ENCODE measurements around the gene METTL14. TPM values are rescaled to one million over a fixed set of nuclear protein-coding genes. Genes with fewer than 3 reads are reported as not detected.

Gene METTL14
- total and polyA plus RNA-seq, 2 donors (not counting 1 experiment from before 2014, with no cell fraction given): 8.0 to 74.8 TPM

DNA sequence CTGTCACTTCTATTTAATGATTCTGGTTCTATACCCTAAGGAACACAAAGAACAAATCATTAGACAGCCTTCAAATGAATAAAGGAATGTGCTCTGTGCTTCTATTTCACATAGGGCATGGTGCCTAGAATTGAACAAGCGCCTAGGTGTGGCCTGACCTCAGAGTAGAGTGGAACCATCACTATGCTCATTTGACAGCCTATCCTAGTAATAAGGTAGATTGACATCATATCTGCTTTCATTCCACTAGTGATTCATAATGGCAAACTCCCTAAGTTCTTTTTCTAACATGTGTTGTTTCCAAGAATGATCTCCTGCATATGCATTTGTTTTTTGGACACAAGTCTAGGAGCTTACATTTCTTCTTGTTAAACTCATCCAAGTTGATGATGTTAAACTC, 36.6 kb downstream of the METTL14 start:
- Histone ChIP-seq H3K9ac (ENCODE audit: low read length) (no peak overlapping the region), H3K4me2 (replicated peaks; ENCODE audit: low read depth, low read length, poor library complexity, severe bottlenecking) (no peak overlapping the region), H3K9me3 (ENCODE audit: control extremely low read depth in 1 of 3, control insufficient read depth in 2 of 3, insufficient read depth in 1 of 3, low read length in 2 of 3) (no peaks in the 10 kb centered on the region), H4K20me1 (ENCODE audit: control insufficient read depth, insufficient read depth, low read length, poor library complexity, severe bottlenecking) (no peaks in the 10 kb centered on the region), H2AFZ (ENCODE audit: insufficient read depth, low read depth, low read length, poor library complexity, severe bottlenecking) (no peak overlapping the region), H3K79me2 (ENCODE audit: control insufficient read depth, insufficient read depth, low read length) (no peaks in the 10 kb centered on the region), H3K27me3 (replicated peaks in 1 of 4; ENCODE audit: control extremely low read depth in 1 of 4, control insufficient read depth in 3 of 4, insufficient read depth in 4 of 4, low read length in 3 of 4) (no peaks in the 10 kb centered on the region), H3K4me3 (ENCODE audit: control extremely low read depth in 1 of 5, extremely low read depth in 1 of 5, insufficient read depth in 1 of 5, low read depth in 2 of 5, low read length in 4 of 5) (no peak overlapping the region), H3K36me3 (replicated peaks in 1 of 2; ENCODE audit: control extremely low read depth in 1 of 2, control insufficient read depth in 1 of 2, extremely low read depth in 1 of 2, insufficient read depth in 2 of 2, low read length in 1 of 2) (peaks cover 7 to 11% of the 10 kb centered on the region in 2 experiments), H3K4me1 (ENCODE audit: control insufficient read depth in 2 of 2, insufficient read depth in 2 of 2, low read length in 2 of 2) (no peaks in the 10 kb centered on the region), H3K27ac (ENCODE audit: low read length in 2 of 2) (no peak overlapping the region)
- intact Hi-C loops (cut with micrococcal nuclease): no loop called here
- Mint-ChIP-seq H3K4me1 (no peaks in the 10 kb centered on the region), H3K27ac (no peak overlapping the region), H3K27me3 (no peaks in the 10 kb centered on the region), H3K4me3 (no peak overlapping the region), H3K9me3 (ENCODE audit: insufficient read depth) (no peaks in the 10 kb centered on the region)
- TF ChIP-seq, protein P1, sequence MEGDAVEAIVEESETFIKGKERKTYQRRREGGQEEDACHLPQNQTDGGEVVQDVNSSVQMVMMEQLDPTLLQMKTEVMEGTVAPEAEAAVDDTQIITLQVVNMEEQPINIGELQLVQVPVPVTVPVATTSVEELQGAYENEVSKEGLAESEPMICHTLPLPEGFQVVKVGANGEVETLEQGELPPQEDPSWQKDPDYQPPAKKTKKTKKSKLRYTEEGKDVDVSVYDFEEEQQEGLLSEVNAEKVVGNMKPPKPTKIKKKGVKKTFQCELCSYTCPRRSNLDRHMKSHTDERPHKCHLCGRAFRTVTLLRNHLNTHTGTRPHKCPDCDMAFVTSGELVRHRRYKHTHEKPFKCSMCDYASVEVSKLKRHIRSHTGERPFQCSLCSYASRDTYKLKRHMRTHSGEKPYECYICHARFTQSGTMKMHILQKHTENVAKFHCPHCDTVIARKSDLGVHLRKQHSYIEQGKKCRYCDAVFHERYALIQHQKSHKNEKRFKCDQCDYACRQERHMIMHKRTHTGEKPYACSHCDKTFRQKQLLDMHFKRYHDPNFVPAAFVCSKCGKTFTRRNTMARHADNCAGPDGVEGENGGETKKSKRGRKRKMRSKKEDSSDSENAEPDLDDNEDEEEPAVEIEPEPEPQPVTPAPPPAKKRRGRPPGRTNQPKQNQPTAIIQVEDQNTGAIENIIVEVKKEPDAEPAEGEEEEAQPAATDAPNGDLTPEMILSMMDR (IDR thresholded peaks at IDR 0.05): no peak
- TF ChIP-seq EZH2 (IDR thresholded peaks at IDR 0.05; ENCODE audit: borderline replicate concordance, insufficient read depth, low read depth, low read length, poor library complexity, severe bottlenecking): no peak
- POLR2A ChIA-PET: no interaction called here
- WGBS (ENCODE audit: insufficient coverage): no CpG with 5 or more reads among the region's 1 CpG
- ATAC-seq (ENCODE audit: low read depth) (no peak), DNase-seq (no peak)
- CTCF ChIA-PET: no interaction called here

DNA sequence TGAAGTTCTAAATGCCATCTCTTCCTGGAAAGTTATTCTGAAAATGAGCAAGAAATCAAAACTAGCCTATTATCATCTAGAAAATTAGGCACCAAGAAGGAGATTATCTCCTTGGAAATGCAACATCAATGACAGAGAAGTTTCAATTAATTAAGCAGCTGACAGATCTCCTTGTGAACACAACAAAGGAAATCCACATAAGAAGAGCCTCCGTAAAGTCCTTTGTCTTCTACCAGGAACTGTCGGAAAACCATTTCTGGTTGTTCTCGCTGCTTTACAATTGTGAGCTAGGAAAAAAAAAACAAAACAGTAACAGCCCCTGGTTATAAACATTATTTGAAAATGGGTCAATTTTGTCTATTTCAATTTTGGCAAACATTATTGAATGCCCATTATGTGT, 38.2 kb downstream of the METTL14 start:
- Mint-ChIP-seq H3K4me3 (no peak overlapping the region), H3K4me1 (no peaks in the 10 kb centered on the region), H3K27me3 (no peaks in the 10 kb centered on the region), H3K27ac (no peak overlapping the region), H3K9me3 (ENCODE audit: insufficient read depth) (no peaks in the 10 kb centered on the region)
- no peak overlapping the region for H3K27ac ChIP-seq (ENCODE audit: low read length in 2 of 2)
- no peaks in the 10 kb centered on the region for H4K20me1 ChIP-seq (ENCODE audit: control insufficient read depth, insufficient read depth, low read length, poor library complexity, severe bottlenecking)
- intact Hi-C loops (cut with micrococcal nuclease): no loop called here
- no peaks in the 10 kb centered on the region for H3K9me3 ChIP-seq (ENCODE audit: control extremely low read depth in 1 of 3, control insufficient read depth in 2 of 3, insufficient read depth in 1 of 3, low read length in 2 of 3)
- DNase-seq (no peak), ATAC-seq (ENCODE audit: low read depth) (no peak)
- H3K4me3 ChIP-seq (ENCODE audit: control extremely low read depth in 1 of 5, extremely low read depth in 1 of 5, insufficient read depth in 1 of 5, low read depth in 2 of 5, low read length in 4 of 5): no peak overlapping the region
- CTCF ChIA-PET: no interaction called here
- peaks cover 8 to 17% of the 10 kb centered on the region in 2 experiments for H3K36me3 ChIP-seq (replicated peaks in 1 of 2; ENCODE audit: control extremely low read depth in 1 of 2, control insufficient read depth in 1 of 2, extremely low read depth in 1 of 2, insufficient read depth in 2 of 2, low read length in 1 of 2)
- H3K4me2 ChIP-seq (replicated peaks; ENCODE audit: low read depth, low read length, poor library complexity, severe bottlenecking): no peak overlapping the region
- H3K27me3 ChIP-seq (replicated peaks in 1 of 4; ENCODE audit: control extremely low read depth in 1 of 4, control insufficient read depth in 3 of 4, insufficient read depth in 4 of 4, low read length in 3 of 4): no peaks in the 10 kb centered on the region
- no peaks in the 10 kb centered on the region for H3K4me1 ChIP-seq (ENCODE audit: control insufficient read depth in 2 of 2, insufficient read depth in 2 of 2, low read length in 2 of 2)
- H3K9ac ChIP-seq (ENCODE audit: low read length): no peak overlapping the region
- no peaks in the 10 kb centered on the region for H3K79me2 ChIP-seq (ENCODE audit: control insufficient read depth, insufficient read depth, low read length)
- POLR2A ChIA-PET: no interaction called here
- WGBS (ENCODE audit: insufficient coverage): no CpG with 5 or more reads among the region's 3 CpGs
- H2AFZ ChIP-seq (ENCODE audit: insufficient read depth, low read depth, low read length, poor library complexity, severe bottlenecking): no peak overlapping the region
- TF ChIP-seq EZH2 (IDR thresholded peaks at IDR 0.05; ENCODE audit: borderline replicate concordance, insufficient read depth, low read depth, low read length, poor library complexity, severe bottlenecking): no peak
- TF ChIP-seq, protein P1 (IDR thresholded peaks at IDR 0.05): no peak

Data from B cell (primary cell).